ENCODE data around the gene PTPRM. TPM values are rescaled to one million over a fixed set of nuclear protein-coding genes. Genes with fewer than 3 reads are reported as not detected.

PTPRM gene
- total RNA-seq, 2 donors from 2014 or later, result 80.1 to 106 TPM

DNA sequence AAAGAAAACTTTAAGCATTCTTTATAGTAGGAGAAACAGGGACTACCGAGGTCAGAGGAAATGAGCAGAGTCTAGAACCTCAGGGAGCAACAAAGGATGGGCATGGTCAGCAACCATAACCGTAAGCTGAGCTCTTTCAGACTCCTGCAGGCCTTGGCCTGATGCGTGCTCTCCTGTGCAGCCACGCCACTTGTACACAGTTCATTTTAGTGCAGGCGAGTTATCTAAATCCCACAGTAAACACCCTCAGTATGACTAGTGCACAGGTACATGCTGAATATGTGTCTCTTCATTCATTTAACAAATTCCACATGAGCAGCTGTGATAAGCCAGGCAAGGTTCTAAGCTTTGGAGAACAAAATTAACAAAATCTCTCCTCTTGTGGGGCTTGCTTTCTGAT, 640.9 kb downstream of the PTPRM start:
- no peaks in the 10 kb centered on the region for H3K9me3 ChIP-seq
- H3K27me3 ChIP-seq, result no peaks in the 10 kb centered on the region
- TF ChIP-seq, protein P1, sequence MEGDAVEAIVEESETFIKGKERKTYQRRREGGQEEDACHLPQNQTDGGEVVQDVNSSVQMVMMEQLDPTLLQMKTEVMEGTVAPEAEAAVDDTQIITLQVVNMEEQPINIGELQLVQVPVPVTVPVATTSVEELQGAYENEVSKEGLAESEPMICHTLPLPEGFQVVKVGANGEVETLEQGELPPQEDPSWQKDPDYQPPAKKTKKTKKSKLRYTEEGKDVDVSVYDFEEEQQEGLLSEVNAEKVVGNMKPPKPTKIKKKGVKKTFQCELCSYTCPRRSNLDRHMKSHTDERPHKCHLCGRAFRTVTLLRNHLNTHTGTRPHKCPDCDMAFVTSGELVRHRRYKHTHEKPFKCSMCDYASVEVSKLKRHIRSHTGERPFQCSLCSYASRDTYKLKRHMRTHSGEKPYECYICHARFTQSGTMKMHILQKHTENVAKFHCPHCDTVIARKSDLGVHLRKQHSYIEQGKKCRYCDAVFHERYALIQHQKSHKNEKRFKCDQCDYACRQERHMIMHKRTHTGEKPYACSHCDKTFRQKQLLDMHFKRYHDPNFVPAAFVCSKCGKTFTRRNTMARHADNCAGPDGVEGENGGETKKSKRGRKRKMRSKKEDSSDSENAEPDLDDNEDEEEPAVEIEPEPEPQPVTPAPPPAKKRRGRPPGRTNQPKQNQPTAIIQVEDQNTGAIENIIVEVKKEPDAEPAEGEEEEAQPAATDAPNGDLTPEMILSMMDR (IDR thresholded peaks at IDR 0.05), result no peak
- H3K4me1 ChIP-seq, result peaks cover 0 to 6% of the 10 kb centered on the region in 2 donors
- no peaks in the 10 kb centered on the region for H3K36me3 ChIP-seq
- no peak for DNase-seq (ENCODE audit: low spot score)
- no peak overlapping the region for H3K4me3 ChIP-seq
- no peak overlapping the region for H3K27ac ChIP-seq

DNA sequence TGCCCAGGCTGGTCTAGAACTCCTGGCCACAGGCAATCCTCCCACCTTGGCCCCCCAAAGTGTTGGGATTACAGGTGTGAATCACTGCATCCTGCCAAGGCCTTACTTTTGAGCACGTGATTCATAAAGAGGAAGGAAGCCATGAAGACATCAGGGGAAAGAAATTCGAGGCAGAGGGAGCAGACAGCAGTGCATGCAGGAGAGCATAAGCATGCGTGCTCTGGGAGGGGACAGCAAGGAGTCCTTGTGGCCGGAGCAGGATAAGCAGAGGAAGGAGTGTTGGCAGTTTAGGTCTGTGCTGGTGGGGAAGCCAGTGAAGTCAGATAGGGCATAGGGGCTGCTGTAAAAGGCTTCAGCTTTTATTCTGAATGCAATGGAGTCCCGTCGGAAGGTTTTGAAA, 641.6 kb downstream of the PTPRM start:
- Histone ChIP-seq H3K27me3 (no peaks in the 10 kb centered on the region), H3K27ac (no peak overlapping the region), H3K4me1 (peaks cover 0 to 6% of the 10 kb centered on the region in 2 donors), H3K36me3 (no peaks in the 10 kb centered on the region), H3K9me3 (no peaks in the 10 kb centered on the region), H3K4me3 (no peak overlapping the region)
- DNase-seq (ENCODE audit: low spot score), result no peak
- TF ChIP-seq, protein P1 (IDR thresholded peaks at IDR 0.05), result no peak

DNA sequence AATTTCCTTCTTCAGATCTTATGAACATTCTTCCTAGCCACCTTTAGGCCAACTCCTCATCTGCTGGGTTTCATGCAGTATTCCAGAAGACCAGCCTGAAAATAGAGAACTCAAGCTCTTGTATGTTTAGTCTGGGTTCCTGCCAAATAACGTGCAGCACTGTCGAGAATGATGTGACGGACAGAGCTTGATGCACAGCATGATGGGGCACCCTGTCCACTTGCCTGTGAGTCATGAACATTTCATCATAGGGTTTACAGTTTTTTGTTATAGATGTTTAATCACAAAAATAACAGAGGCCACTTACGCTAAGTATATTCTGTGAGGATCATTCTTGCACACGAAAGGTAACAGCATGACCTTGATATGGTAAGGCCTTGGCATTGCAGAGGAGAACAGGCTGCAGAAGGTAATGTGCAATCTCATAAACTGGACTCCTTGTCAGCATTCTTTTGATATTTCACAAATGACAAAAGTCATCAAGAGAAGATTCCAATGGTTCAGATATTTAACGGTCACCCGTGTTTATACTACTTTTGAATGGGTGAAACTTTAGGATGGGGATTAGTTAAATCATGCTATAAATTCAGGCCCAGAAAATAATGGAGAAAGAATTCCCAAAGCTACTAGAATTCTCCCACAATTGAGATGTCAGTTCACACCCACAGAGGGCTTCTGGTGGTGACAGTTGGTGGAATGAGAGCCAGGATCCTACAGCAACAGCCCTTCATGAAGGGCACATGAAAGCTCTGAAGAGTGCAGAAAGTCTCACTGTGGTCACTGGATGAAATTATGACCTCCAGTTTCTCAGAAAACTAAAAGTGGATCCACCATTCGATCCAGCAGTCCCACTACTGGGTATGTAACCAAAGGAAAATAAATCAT, 646.0 kb downstream of the PTPRM start:
- peaks cover 0 to 6% of the 10 kb centered on the region in 2 donors for H3K4me1 ChIP-seq
- no peaks in the 10 kb centered on the region for H3K9me3 ChIP-seq
- H3K27me3 ChIP-seq, result no peaks in the 10 kb centered on the region
- no peak overlapping the region for H3K27ac ChIP-seq
- no peaks in the 10 kb centered on the region for H3K36me3 ChIP-seq
- no peak overlapping the region for H3K4me3 ChIP-seq
- no peak for DNase-seq (ENCODE audit: low spot score)
- TF ChIP-seq, protein P1 (IDR thresholded peaks at IDR 0.05), result no peak

DNA sequence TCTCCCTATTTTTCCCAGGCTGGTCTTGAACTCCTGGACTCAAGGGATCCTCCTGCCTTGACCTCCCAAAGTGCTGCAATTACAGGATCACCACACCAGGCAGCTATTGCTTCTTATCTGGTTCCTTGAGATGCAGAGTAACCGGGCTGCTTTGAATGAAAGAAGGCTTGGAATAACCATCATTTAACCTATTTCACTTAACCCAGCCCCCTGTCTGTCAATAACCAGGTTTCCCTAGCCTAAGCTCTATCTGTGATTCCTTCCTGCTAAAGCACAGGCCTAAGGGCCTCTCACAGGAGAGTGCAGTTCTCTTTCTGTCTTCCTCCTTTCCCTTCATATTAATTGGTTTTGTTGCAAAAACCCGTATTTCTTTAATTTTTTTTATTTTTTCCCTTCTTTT, 648.6 kb downstream of the PTPRM start:
- TF ChIP-seq, protein P1 (IDR thresholded peaks at IDR 0.05), result no peak
- Histone ChIP-seq H3K9me3 (no peaks in the 10 kb centered on the region), H3K27me3 (no peaks in the 10 kb centered on the region), H3K27ac (no peak overlapping the region), H3K4me3 (no peak overlapping the region), H3K36me3 (no peaks in the 10 kb centered on the region), H3K4me1 (peaks cover 0 to 6% of the 10 kb centered on the region in 2 donors)
- DNase-seq (ENCODE audit: low spot score), result no peak

DNA sequence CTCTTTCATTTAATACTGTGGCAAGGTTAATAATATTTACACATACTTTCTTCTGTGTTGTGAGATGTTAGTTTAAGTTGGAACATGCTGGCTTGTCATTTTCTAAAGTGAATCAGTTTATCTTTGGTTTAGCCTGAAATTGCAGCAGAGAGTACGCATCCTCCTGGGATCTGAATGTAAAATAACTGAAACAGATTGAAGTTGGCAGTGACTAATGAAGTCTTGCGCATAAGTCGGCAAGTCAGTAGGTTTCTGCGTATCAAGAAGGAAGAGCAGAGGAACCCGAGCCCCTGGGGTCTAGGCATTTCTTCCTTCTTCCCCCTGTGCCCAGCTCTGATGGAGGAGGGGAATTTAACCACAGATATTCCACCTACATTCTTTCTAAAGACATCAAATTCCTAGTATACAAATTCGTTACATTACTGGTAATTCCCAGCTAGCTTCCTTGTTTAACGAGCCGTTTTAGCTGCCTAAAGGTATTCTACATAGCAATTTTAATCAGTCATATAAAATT, 650.0 kb downstream of the PTPRM start:
- Histone ChIP-seq H3K4me3 (no peak overlapping the region), H3K27ac (no peak overlapping the region), H3K9me3 (no peaks in the 10 kb centered on the region), H3K27me3 (no peaks in the 10 kb centered on the region), H3K36me3 (no peaks in the 10 kb centered on the region), H3K4me1 (peaks cover 0 to 6% of the 10 kb centered on the region in 2 donors)
- TF ChIP-seq, protein P1 (IDR thresholded peaks at IDR 0.05), result no peak
- no peak for DNase-seq (ENCODE audit: low spot score)

Data from right atrium auricular region (tissue), 2 donors.